Measurements from ENCODE around the gene LCK. TPM values are rescaled to one million over a fixed set of nuclear protein-coding genes. Genes with fewer than 3 reads are reported as not detected.
"Not testable (repeated sequence)": the region's sequence is repeated elsewhere in the genome, so short reads cannot be mapped to it uniquely, and the experiment has no call there.

The LCK gene
- total RNA-seq, 1 donor from 2014 or later = 0.96 TPM

GRCh38 chr1:32239790-32240139, 11.3 kb upstream of the LCK start:
- no peak for DNase-seq (ENCODE audit: low spot score)

- DNase-seq (ENCODE audit: low spot score) = peak; percentile 79
Observed at GRCh38 chr1:32240140-32240951, 10.7 kb upstream of the LCK start.

- DNase-seq (ENCODE audit: low spot score) = peak; percentile 77
Observed at GRCh38 chr1:32241001-32241763, 9.9 kb upstream of the LCK start.

- peak; percentile 69 for DNase-seq (ENCODE audit: low spot score)
Observed at GRCh38 chr1:32242341-32242851, 8.7 kb upstream of the LCK start.

- peak; percentile 71 for DNase-seq (ENCODE audit: low spot score)
Observed at GRCh38 chr1:32246888-32247273, 4.2 kb upstream of the LCK start, which contains the start of gene FAM167B. TSS of gene FAM167B (plus strand) at chr1:32247222. CDS start at chr1:32247422, 200 bp downstream.

GRCh38 chr1:32247452-32247851, 3.6 kb upstream of the LCK start:
- no peak for DNase-seq (ENCODE audit: low spot score)

GRCh38 chr1:32247983-32248889, 2.8 kb upstream of the LCK start:
- DNase-seq (ENCODE audit: low spot score) = peak; percentile 48

- peak; percentile 33 for DNase-seq (ENCODE audit: low spot score)
Observed at GRCh38 chr1:32249831-32250525, 1.1 kb upstream of the LCK start.

GRCh38 chr1:32255072-32256071, 4.3 kb downstream of the LCK start:
- no peak for DNase-seq (ENCODE audit: low spot score)

- DNase-seq (ENCODE audit: low spot score) = no peak
Observed at GRCh38 chr1:32256473-32257226, 5.6 kb downstream of the LCK start.

GRCh38 chr1:32257227-32257508, 6.1 kb downstream of the LCK start:
- DNase-seq (ENCODE audit: low spot score) = no peak

GRCh38 chr1:32263236-32263593, 12.2 kb downstream of the LCK start:
- not testable (repeated sequence) for DNase-seq (ENCODE audit: low spot score)

- no peak for DNase-seq (ENCODE audit: low spot score)
Observed at GRCh38 chr1:32263744-32264143, 12.7 kb downstream of the LCK start.

- DNase-seq (ENCODE audit: low spot score) = no peak
Observed at GRCh38 chr1:32265846-32266245, 14.8 kb downstream of the LCK start.

- peak; percentile 54 for DNase-seq (ENCODE audit: low spot score)
Observed at GRCh38 chr1:32266921-32267591, 16.0 kb downstream of the LCK start.

- DNase-seq (ENCODE audit: low spot score) = no peak
Observed at GRCh38 chr1:32269744-32270143, 18.7 kb downstream of the LCK start.

- DNase-seq (ENCODE audit: low spot score) = no peak
Observed at GRCh38 chr1:32272557-32273390, 21.7 kb downstream of the LCK start.

All from umbilical cord (tissue), 2 donors.